SJSA1 (cell line): ENCODE data around the gene LRCH1. TPM values are rescaled to one million over a fixed set of nuclear protein-coding genes. Genes with fewer than 3 reads are reported as not detected.
A peak's percentile ranks its signal among the peaks of the same experiment; 100 is the strongest.

Experiments used
- DNase-seq, 2 experiments: peaks; one replicate each; pipeline ENCODE4 v3.0.0-alpha.2; 2015 to 2020; ENCODE audit warnings: low spot score in 2 of 2, low read depth in 1 of 2
- H3K27ac ChIP-seq: fragments of 250-450 bp; sonication (Bioruptor Pico); 2 replicates; pipeline ENCODE4 v1.5.1; 2020; ENCODE audit warnings: mild to moderate bottlenecking, moderate library complexity
- H3K27me3 ChIP-seq: fragments of 250-450 bp; sonication (Bioruptor Pico); replicated peaks from 2 replicates; pipeline ENCODE4 v1.5.1; 2020; ENCODE audit warnings: mild to moderate bottlenecking, moderate library complexity
- H3K36me3 ChIP-seq: fragments of 250-450 bp; sonication (Bioruptor Pico); 2 replicates; pipeline ENCODE4 v1.5.1; 2020; ENCODE audit warnings: mild to moderate bottlenecking
- H3K4me1 ChIP-seq: fragments of 250-450 bp; sonication (Bioruptor Pico); replicated peaks from 2 replicates; pipeline ENCODE4 v1.6.1; 2021; ENCODE audit warnings: mild to moderate bottlenecking
- H3K4me3 ChIP-seq: fragments of 250-450 bp; sonication (Bioruptor Pico); 2 replicates; pipeline ENCODE4 v1.5.1; 2020; ENCODE audit warnings: mild to moderate bottlenecking
- H3K9me3 ChIP-seq: fragments of 250-450 bp; sonication (Bioruptor Pico); replicated peaks from 2 replicates; pipeline ENCODE4 v1.5.1; 2020; ENCODE audit warnings: mild to moderate bottlenecking
- total RNA-seq: library from RNA; depleted of rRNA; stranded (reverse); fragments of >200 nt; shearing (Covaris generic); gene quantifications from 2 replicates; pipeline ENCODE4 v1.2.3, GENCODE V29; 2014

The LRCH1 gene
- total RNA-seq, 1 experiment from 2014 or later: 6.3 TPM

DNA sequence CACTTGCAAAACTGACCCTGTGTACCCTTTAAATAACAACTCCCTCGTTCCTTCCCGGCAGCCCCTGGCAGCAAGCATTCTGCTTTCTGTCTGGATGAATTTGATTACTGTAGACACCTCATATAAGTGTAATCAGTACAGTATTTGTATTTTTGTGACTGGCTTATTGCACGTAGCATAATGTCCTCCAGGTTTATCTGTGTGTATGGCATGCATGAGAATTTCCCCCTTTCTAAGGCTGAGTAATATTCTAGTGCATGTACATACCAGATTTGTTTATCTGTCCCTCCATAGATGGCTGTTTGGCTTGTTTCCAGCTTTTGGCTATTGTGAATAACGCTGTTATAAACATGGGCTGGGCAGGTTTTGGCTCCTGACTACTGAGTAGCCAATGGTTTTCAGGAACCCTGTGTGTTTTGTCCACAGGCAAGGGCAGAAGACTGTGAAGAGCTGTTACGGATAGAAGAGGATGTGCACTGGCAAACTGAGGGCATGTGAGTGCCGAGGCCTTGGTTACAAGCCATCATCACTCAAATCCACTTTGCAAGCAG is 146.0 kb downstream of the LRCH1 start:
- H3K9me3 ChIP-seq: no peaks in the 10 kb centered on the region
- peak; percentile 53 to 61 for DNase-seq
- no peak overlapping the region for H3K4me3 ChIP-seq
- peaks cover 38% of the 10 kb centered on the region for H3K36me3 ChIP-seq
- no peaks in the 10 kb centered on the region for H3K27me3 ChIP-seq
- no peak overlapping the region for H3K27ac ChIP-seq
- H3K4me1 ChIP-seq: peaks cover 11% of the 10 kb centered on the region

DNA sequence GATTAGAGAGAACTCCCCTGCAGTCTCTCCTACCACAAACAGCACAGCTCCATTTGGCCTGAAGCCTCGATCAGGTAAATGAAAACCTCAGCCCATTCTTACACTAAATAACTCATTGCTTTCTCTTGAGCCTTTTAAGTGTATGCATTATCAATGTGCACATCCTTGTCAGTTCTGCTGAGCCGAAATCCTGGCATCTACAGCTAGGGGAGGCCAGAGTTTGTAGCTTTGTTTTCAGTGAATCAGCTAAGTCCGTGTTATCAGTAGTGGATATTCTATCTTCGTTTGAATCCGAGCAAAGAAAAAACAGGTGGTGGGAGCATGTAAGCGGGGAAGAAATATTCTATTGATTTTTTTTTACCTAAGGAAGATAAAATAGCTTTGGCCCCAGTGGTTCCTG is 159.6 kb downstream of the LRCH1 start:
- Histone ChIP-seq H3K4me3 (no peak overlapping the region), H3K27ac (no peak overlapping the region), H3K4me1 (no peaks in the 10 kb centered on the region), H3K36me3 (peaks cover 29% of the 10 kb centered on the region), H3K9me3 (no peaks in the 10 kb centered on the region), H3K27me3 (no peaks in the 10 kb centered on the region)
- no peak for DNase-seq

DNA sequence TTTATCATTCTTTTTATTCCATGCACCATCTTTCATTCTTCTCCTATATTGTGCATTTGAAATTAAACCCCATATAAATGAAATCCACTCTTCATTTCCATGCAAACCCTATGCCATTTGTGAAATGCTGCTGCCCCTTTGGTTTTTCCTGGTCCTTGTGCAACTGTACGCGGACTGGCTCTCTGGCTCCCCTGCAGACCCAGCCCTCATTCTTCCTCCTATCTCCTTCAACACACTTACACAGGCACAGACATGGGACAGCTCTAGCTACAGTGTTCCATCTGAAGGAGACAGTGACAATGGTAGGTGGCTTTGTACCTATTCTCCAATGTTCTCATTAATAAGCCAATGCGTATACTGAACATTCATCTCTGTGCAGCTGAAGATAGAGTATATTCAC is 162.4 kb downstream of the LRCH1 start:
- DNase-seq: no peak
- H3K27ac ChIP-seq: no peak overlapping the region
- no peaks in the 10 kb centered on the region for H3K27me3 ChIP-seq
- H3K36me3 ChIP-seq: peaks cover 19% of the 10 kb centered on the region
- H3K9me3 ChIP-seq: no peaks in the 10 kb centered on the region
- H3K4me1 ChIP-seq: no peaks in the 10 kb centered on the region
- H3K4me3 ChIP-seq: no peak overlapping the region

DNA sequence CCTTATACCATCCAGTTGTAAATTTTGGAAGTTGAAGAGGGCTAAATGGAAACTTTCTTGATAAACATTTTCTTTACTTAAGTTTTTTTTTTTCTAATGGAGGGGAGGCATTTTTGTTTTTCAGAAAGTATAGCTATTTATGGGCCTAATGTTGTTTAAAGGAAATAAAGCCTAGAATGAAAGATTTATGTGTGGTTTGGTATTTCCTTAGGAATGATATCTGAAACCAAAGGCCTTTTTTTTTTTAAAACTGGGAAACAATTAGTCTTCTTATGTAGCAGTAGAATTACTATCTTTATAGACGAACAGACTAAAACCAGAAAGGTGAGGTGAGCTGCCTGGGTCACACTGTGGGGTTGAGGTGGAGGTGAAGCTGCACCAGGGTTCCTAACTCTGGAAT is 163.9 kb downstream of the LRCH1 start:
- no peak overlapping the region for H3K27ac ChIP-seq
- H3K27me3 ChIP-seq: no peaks in the 10 kb centered on the region
- H3K4me1 ChIP-seq: no peaks in the 10 kb centered on the region
- H3K9me3 ChIP-seq: no peaks in the 10 kb centered on the region
- peaks cover 14% of the 10 kb centered on the region for H3K36me3 ChIP-seq
- no peak for DNase-seq
- H3K4me3 ChIP-seq: no peak overlapping the region

DNA sequence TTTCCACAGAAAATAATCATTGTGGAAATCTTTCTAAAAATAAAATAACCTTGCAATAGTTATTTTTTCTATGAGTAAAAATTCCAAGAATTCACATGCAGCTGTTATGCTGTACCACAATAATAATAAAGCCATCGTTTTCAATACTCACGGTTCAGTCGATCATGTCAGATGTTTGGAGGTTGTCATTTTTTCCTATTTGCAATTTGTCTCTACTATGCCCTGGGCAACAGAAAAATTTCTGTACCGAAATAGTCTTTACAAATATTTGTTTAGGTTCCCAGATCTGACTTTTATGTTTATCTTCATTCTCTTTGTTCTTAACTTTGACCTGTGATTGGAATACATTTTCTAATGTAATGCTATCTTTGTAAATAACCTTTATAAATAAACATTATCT is 164.3 kb downstream of the LRCH1 start:
- no peaks in the 10 kb centered on the region for H3K4me1 ChIP-seq
- DNase-seq: no peak
- peaks cover 9% of the 10 kb centered on the region for H3K36me3 ChIP-seq
- H3K9me3 ChIP-seq: no peaks in the 10 kb centered on the region
- H3K27me3 ChIP-seq: no peaks in the 10 kb centered on the region
- H3K27ac ChIP-seq: no peak overlapping the region
- H3K4me3 ChIP-seq: no peak overlapping the region

DNA sequence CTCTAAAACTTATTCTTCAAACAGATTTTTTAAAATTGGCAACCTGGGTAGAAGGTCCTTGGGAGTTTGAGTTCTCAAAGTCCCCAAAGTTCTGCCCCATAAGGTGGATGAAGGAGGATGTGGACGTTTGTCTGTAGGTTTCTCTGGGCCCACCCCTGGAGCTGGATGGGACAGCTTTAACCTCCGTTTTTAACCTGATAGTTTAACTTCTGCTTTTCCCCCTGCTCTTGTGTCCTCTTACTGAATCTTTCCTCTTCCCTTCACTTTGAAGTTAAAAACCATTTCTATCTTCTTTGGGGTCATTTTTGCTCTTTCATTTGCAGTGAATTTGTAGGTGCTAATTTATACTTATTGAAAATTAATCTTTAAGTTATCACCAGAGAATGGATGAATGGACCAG is 164.9 kb downstream of the LRCH1 start:
- no peaks in the 10 kb centered on the region for H3K4me1 ChIP-seq
- H3K9me3 ChIP-seq: no peaks in the 10 kb centered on the region
- peaks cover 7% of the 10 kb centered on the region; the same call in 1 of the 2 replicates for H3K36me3 ChIP-seq
- no peak for DNase-seq
- no peak overlapping the region for H3K27ac ChIP-seq
- no peak overlapping the region for H3K4me3 ChIP-seq
- H3K27me3 ChIP-seq: no peaks in the 10 kb centered on the region

DNA sequence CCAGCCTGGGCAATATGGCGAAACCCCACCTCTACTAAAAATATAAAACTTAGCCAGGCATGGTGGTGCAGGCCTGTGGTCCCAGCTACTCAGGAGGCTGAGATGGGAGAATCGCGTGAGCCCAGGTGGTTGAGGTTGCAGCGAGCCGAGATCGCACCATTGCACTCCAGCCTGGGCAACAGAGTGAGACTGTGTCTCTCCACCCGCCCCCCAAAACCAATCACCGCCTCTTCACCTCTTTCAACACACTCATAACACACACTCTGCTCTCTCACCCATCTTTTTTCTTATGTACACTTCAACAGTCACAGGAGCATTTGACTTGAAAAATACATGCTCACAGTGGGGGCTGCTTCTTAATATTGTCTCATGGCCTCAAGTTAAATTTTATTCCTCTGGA is 167.2 kb downstream of the LRCH1 start:
- DNase-seq: no peak
- Histone ChIP-seq H3K36me3 (peaks cover 20% of the 10 kb centered on the region), H3K4me1 (no peaks in the 10 kb centered on the region), H3K9me3 (no peaks in the 10 kb centered on the region), H3K27me3 (no peaks in the 10 kb centered on the region), H3K27ac (no peak overlapping the region), H3K4me3 (no peak overlapping the region)

DNA sequence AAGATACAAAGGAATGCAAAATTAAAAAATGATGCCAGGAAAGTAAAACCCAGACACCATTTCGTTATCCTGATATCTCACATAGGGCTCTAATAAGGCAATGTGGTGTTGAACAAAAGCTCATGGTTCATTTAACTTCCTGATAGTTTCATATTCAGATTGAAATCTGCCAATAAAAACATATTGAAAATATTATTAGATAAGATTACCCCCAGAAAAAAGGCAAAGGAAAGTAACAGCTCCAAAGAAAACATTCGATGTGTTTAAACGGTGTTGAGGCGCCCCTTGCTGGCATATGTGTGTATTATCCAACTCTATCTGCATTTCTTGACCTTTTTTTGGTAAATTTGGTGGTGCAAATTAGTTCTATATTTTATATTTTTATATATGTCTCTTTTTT is 168.1 kb downstream of the LRCH1 start:
- H3K27me3 ChIP-seq: no peaks in the 10 kb centered on the region
- H3K27ac ChIP-seq: no peak overlapping the region
- peak in 1 of 2 experiments; percentile 15 for DNase-seq
- H3K36me3 ChIP-seq: peaks cover 20% of the 10 kb centered on the region
- H3K9me3 ChIP-seq: no peaks in the 10 kb centered on the region
- no peak overlapping the region for H3K4me3 ChIP-seq
- no peaks in the 10 kb centered on the region for H3K4me1 ChIP-seq

DNA sequence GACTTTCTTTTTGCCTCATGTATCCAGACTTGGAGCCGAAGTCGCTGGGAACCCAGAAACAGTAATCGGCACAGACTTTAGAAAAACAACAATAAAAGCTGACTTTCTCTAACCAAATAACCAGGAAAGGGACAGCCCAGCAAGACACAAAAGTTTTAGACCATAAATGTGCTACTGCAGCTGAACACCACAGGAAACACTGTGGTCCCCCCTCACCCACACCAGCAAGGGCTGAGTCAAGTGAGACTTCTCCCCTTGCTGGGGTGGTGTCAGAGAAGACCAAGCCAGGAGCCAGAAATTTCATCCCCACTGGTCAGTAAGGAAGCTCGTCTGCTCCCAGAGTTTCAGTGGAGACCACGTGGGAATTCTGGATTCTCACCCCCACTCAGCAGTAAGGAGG is 173.4 kb downstream of the LRCH1 start:
- Histone ChIP-seq H3K9me3 (no peaks in the 10 kb centered on the region), H3K27me3 (no peaks in the 10 kb centered on the region), H3K4me3 (no peak overlapping the region), H3K27ac (no peak overlapping the region), H3K36me3 (peaks cover 38% of the 10 kb centered on the region), H3K4me1 (no peaks in the 10 kb centered on the region)
- no peak for DNase-seq

DNA sequence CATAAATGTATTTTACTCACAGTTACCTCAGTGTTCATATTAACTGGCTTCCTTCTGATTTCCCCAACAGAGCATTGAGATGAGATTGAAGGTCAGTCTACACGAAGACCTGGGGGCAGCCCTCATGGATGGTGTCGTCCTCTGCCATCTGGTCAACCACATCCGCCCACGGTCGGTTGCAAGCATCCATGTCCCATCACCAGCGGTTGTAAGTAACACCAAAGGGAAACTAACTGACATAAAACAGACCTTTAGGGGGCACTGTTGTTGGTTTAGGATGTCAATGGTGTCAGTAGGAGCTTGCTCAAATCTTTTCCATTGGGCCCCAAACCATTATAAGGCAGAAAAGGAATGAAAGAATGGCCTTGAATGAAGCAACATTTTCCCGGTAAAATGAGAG is 175.8 kb downstream of the LRCH1 start:
- H3K9me3 ChIP-seq: no peaks in the 10 kb centered on the region
- no peak for DNase-seq
- H3K4me3 ChIP-seq: no peak overlapping the region
- H3K36me3 ChIP-seq: peaks cover 46% of the 10 kb centered on the region
- H3K27me3 ChIP-seq: no peaks in the 10 kb centered on the region
- H3K27ac ChIP-seq: no peak overlapping the region
- H3K4me1 ChIP-seq: no peaks in the 10 kb centered on the region

DNA sequence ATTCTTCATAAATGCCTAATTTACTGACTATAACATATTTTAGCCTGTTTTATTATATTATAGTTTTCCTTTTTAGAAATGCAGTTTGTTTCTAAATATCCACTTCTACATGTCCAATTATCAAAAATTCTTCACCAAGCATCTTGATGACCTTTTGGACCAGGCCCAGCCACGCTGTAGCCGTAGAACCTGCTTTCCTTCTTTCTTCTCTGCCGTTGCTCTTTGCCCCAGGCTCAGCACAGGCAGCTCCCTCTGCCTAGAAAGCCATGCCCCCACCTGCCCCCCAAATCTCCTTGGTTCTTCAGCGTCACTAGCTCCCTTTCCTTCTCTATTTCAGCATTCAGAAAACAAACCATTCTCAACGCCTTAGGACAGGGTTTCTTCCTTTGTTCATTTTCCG is 178.6 kb downstream of the LRCH1 start:
- Histone ChIP-seq H3K27ac (no peak overlapping the region), H3K36me3 (peaks cover 35% of the 10 kb centered on the region), H3K27me3 (no peaks in the 10 kb centered on the region), H3K9me3 (no peaks in the 10 kb centered on the region), H3K4me1 (no peaks in the 10 kb centered on the region), H3K4me3 (no peak overlapping the region)
- no peak for DNase-seq

DNA sequence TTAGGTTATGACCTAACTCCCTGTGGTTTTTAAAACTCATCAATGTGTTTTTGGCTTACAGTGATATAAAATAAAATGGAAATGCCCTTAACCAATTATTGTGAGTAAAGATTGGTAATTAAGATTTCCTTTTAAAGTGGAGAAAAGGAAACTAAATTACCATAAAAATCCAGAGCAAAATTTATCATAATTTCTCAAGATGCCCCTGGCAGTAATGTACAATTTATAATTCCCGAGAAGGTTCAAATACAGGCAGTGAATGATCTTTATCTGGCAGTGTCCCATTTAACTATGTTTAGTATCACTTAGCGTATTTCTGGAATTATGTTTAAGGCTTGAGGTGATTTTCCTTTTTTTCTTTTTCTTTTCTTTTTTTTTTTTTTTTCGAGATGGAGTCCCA is 182.5 kb downstream of the LRCH1 start:
- no peaks in the 10 kb centered on the region for H3K27me3 ChIP-seq
- H3K27ac ChIP-seq: no peak overlapping the region
- DNase-seq: no peak
- H3K36me3 ChIP-seq: peaks cover 28% of the 10 kb centered on the region
- no peaks in the 10 kb centered on the region for H3K9me3 ChIP-seq
- no peak overlapping the region for H3K4me3 ChIP-seq
- no peaks in the 10 kb centered on the region for H3K4me1 ChIP-seq

DNA sequence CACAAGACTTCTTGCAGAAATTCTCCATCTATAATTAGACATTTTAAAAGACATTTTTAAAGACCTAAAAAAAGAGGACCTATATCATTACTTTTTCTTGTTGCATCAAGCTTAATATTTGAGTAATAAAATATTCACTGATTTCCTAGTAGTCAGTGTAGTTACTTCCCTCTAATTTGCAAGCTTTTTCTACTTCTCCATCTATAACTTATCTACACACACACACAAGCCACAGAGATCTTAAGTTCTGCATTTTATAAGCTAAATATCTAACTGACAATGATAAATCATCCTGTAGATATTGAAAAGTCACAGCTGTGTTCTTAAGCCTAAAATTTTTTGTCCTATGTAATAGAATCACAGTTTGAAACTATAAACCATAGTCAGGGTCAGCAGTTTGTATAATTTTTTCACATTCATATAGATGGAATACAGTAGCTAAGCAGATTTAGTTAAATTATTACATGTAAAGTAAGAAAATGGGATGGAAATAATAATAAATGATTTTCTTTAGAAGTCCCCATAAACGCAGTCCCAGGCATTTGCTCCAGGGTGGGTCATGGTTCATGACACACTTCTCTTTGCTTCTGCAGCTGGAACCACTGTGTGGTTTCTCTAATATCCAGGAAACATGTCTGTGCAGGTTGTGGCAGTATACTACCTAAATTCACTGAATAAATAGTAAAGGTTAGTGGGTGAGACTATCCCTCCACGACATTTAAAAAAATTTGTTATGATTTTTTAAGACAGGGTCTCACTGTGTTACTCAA is 183.8 kb downstream of the LRCH1 start:
- Histone ChIP-seq H3K36me3 (peaks cover 29% of the 10 kb centered on the region), H3K4me1 (no peaks in the 10 kb centered on the region), H3K4me3 (no peak overlapping the region), H3K9me3 (no peaks in the 10 kb centered on the region), H3K27me3 (no peaks in the 10 kb centered on the region), H3K27ac (no peak overlapping the region)
- DNase-seq: no peak

DNA sequence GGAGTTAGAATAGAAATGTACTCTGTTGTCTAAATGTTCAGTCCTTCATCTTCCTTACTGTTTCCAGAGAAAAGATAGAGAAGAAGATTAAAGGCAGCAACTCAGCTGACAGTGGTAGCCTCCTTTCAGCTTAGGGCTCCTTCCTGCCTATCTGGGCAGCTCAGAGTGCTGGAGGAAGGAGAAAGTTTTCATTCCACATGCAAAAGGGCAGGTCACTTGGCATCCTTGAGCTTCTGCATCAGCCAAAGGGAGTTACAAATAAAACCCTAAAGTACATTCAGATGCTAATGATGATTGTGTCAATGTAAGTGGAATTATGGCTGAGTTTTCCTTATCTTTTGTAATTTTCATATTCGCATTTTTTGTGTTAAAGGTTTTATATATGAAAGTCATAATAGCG is 185.1 kb downstream of the LRCH1 start:
- no peak overlapping the region for H3K27ac ChIP-seq
- H3K9me3 ChIP-seq: no peaks in the 10 kb centered on the region
- no peak for DNase-seq
- H3K4me3 ChIP-seq: no peak overlapping the region
- peaks cover 18% of the 10 kb centered on the region; the same call in 1 of the 2 replicates for H3K36me3 ChIP-seq
- 0 out of 2 replicates have a peak, but pooled peaks cover 3% of the 10 kb centered on the region for H3K4me1 ChIP-seq
- no peaks in the 10 kb centered on the region for H3K27me3 ChIP-seq
